HG03442 (cell line): ENCODE measurements around the gene AKAP10.
"Not testable (repeated sequence)": the region's sequence is repeated elsewhere in the genome, so short reads cannot be mapped to it uniquely, and the experiment has no call there.

ENCODE experiments used
- ATAC-seq: cut with Tn5 transposase; IDR thresholded peaks from one replicate; pipeline ENCODE4 v1.9.1; 2021; ENCODE audit warnings: mild to moderate bottlenecking, moderate library complexity; ENCODE audit not compliant: unreplicated experiment

The AKAP10 gene

DNA sequence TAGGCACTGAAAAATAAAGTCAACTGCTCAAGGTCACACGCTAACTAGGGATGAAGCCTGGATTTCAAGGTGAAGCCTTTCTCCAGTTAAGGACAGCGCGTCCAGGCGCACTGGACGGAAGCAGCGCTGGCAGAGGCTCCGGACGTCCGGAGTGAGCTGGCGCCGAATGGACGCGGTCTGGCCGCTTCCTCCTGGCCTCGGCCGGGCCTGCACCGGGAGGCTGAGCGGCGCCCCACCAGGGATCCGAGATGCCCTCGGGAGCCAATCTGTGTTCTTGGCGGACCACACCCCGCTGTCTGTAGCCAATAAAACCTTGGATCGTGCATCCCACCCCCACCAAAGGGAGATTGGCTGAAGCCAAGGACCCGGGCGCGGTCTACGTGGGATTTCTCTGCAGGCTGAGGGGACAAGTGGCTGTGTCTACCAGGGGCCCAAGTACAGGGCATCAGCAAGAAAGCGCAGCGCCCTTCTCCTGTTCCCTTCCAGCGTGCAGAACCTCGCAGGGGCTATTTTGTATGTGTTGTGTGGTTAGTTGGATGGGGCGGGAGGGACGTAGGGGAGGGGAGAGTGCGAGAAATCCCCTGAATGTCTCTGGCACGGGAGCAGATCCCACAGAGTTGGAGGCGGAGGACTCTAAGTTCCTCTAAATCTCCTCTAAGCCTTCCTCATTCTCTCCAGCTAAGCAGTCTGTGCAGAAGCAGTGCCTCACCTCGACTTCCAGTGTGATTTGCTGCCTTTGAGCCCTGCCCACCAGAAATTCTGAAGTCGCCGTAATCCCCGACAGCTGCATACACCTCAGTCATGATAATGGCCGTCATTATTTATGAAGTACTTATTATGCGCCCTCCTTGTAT is 2.5 kb upstream of the AKAP10 start:
- no peak for ATAC-seq

GRCh38 chr17:19978805-19979211 is 1.2 kb upstream of the AKAP10 start:
- no peak for ATAC-seq

DNA sequence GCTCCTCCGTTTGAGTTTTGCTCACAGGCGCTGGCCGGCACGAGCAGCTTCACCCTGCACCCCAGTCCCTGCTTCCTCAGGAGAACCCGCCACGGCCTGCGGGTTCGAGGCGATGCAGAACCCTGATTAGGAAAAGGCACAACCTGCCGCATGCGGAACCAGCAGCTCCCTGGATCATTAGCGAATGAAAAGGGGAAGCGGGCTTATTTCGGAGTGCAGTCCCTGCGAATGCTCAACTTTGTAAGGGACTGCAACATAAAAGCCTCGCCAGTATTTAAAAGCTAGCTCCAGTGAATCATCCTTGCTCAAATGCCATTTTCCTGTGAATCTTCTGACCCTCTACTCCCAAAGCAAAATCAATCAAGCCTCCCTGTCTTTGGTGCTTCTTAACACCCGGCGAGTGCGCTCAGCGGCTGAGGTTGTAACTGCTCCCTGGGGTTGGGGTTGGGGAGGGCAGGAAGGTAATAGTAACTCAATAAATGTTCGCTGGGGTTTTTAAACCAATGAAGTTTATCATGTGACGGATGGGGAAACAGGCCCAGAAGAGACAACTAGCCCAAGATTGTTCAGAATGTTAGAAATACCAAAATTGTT is 678 bp upstream of the AKAP10 start:
- peak; percentile 27 for ATAC-seq

GRCh38 chr17:19975601-19976000 is 2.0 kb downstream of the AKAP10 start:
- no peak for ATAC-seq

DNA sequence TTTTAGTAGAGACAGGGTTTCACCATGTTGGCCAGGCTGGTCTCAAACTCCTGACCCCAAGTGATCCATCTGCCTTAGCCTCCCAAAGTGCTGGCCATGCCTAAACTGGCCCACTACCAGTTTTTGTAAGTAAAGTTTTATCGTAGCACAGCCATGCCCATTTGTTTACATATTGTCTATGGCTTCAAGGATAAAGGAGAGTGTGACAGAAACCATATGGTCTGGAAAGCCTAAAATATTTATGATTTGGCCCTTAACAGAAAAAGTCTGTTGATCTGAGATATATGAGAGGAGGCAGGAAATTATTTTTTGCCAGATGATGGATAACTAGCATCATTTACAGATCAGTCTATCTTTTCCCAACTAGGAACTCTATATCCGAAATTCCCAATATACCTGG is 4.5 kb downstream of the AKAP10 start:
- ATAC-seq: no peak

- ATAC-seq: not testable (repeated sequence)
These were observed 14.7 kb downstream of the AKAP10 start for GRCh38 chr17:19962954-19963353.

DNA sequence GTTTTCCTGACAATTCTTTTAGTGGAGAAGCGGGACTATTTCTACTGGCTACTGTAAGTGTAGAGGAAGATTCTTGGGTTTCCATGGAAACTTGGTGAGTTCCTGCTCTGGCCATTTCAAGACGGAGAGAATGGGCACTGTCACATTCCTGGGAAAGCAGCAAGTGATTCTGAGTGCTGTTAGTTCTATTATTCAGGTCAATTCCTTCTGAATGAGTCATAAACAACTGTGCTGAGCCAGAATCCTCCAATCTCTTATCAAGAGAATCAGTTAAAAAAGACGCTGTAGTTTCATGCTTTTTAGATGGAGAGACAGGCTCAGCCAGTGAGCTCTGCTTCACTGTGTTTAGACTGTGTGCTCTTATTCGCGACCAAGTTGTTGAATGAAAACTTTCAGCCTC is 19.6 kb downstream of the AKAP10 start:
- no peak for ATAC-seq

DNA sequence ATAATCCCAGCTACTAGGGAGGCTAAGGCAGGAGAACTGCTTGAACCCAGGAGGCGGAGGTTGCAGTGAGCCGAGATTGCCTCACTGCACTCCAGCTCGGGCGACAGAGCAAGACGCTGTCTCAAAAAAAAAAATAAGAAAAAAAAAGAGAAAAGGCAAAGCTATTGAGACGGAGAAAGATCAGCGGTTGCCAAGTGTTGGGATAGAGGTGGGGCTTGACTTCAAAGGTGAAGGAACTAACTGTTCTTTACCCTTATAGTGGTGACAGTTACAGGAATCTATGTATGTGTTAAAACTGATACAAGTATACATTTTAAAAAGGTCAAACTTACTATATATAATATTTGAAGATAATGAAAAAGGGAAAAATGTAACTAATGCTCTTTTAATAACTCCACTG is 22.5 kb downstream of the AKAP10 start:
- no peak for ATAC-seq

- ATAC-seq: not testable (repeated sequence)
These were observed 26.2 kb downstream of the AKAP10 start for GRCh38 chr17:19951411-19951810.

- ATAC-seq: not testable (repeated sequence)
These were observed 26.9 kb downstream of the AKAP10 start for GRCh38 chr17:19950624-19951195.

GRCh38 chr17:19948116-19948943 is 29.3 kb downstream of the AKAP10 start:
- no peak for ATAC-seq

DNA sequence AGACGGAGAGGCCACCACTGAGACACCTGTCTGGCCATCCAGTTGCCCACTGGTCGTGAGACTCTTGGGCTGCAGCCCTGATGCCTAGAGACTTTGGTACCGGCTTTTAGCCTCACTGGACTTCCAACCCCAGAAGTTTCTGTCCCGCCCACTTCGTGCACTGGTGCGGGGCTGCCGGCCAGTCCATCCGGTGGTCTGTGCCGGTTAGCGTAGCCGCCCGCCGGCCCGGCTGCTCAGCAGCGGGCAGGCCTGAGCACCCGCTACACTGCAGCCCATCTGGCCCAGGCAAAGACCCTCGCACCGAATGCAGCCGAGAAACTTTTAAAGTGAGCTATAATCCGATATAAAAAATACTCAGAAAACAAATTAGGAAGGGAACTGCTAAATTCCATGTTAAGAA is 30.7 kb downstream of the AKAP10 start:
- no peak for ATAC-seq

DNA sequence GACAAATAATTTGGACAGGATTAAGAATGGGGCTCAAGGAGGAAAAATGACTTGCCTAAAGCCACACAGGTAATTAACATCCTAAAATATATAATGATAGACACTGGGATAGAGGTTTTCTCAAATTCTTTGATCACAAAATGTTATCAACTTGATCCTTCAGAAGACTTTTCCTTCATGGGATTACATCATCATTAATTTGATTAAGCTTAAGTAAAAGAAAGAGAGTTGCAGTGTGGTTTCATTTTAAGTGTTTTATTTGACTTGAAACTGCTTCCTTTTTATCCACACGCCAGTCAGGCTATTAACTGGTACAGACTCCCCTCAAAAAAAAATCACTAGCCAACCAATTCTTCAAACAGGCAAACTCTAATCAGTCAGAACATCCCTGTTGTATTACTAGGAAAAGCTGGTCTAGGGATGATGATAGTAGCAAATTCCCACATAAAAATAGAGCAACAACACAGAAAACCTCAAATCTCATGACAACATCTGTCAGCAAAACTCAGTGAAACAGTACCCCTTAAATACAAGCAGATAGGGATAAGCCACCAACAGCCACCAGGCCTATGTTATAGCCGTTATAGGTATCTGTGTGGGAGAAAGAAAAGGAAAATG is 32.5 kb downstream of the AKAP10 start:
- ATAC-seq: no peak

GRCh38 chr17:19943599-19943998 is 34.0 kb downstream of the AKAP10 start:
- ATAC-seq: no peak

- no peak for ATAC-seq
These were observed 34.6 kb downstream of the AKAP10 start for GRCh38 chr17:19943026-19943425.

DNA sequence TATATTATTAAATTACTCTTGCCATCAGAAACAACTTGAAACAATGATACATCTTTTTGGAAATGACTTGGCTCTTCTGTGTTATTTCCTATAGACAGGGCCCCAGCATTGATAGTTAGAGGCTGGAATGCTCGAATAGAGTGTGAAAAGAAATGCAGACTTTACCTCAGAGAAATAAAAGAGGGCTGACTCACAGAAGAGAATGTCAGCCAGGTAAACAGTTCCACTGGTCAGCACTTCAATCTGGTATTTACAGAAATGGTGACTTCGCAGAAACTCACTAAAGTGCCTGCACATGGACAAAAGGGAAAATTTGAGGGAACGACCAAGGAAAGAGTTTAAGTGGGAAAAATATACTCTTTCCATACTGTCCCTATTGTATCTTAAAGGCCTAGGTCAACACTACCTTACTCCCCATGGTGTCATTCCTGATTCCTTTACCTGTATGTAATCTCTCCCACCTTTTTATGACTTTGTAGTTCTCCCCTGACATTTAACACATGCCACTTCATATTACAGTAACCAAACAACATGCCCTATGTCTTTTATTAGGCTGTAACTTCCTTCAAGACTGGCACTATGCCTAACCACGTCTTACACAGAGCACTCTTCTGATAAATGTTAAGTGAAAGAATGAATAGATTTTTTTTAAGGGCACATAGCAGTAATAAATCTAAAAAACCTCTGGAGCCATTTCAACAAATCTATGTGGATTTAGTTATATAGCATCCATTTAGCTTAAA is 36.7 kb downstream of the AKAP10 start:
- no peak for ATAC-seq

DNA sequence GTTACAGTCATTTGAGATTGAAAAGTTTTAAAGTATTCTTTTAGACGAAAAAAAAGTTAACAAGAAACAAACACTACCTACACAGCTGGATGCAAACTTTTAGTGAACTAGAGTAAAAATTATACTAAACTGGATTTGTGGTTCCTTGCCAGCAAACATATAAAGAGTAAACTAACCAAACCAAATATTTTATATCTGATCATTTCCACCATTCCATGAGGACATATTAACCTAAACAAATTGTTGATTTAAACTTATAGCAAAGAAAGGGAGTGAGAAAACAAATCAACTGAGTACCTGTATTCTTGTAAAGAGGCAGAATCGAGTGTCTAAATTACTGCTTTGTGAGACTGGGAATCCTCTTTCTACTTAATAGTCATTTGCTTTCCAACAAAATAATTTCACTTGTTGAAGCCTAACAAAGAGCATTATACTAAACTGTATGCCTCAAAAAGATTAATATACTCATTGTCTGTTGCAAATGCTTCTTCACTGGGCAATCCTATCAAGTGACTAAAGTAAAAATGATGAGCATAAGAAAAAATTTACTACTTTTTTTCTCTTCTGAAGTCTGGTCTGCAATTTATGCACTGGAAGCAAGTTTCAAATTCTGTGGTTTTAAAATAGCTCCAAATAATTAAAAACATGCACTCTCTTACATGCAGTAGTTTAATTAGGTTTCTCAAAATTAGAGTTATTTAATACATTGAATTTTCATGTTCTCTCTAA is 37.5 kb downstream of the AKAP10 start:
- ATAC-seq: no peak

- ATAC-seq: no peak
These were observed 38.9 kb downstream of the AKAP10 start for GRCh38 chr17:19938736-19939135.

- no peak for ATAC-seq
These were observed 40.1 kb downstream of the AKAP10 start for GRCh38 chr17:19937522-19937921.
